GM04503 (cell line): ENCODE measurements around the gene CLK4.
"Not testable (repeated sequence)": the region's sequence is repeated elsewhere in the genome, so short reads cannot be mapped to it uniquely, and the experiment has no call there.

Experiments
- DNase-seq: peaks from one replicate; pipeline ENCODE4 v3.0.0-alpha.2; 2012; ENCODE audit warnings: low read depth

CLK4 gene

GRCh38 chr5:178587763-178588611 lies 38.9 kb downstream of the CLK4 start:
- no peak for DNase-seq

DNA sequence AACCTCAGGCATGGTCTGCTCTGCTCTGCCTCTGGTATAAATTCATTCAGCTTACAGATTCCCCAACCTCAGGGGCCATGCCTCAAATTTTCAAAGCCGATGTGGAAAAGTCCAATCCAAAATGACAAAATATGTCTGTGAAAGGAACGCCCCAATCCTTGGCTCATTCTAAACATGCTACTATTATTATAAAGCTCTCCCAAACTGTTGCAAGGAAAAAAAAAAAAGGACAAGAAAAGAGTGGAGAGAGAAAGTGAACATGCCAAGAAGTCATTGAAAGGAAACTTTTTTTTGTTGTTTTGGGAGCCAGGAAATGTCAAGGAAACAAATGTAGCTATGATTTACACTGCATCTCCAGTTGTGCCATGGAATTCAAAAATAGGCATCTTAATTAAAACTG lies 40.5 kb downstream of the CLK4 start:
- no peak for DNase-seq

- not testable (repeated sequence) for DNase-seq
Measured at GRCh38 chr5:178585421-178585820, 41.4 kb downstream of the CLK4 start.

GRCh38 chr5:178583279-178583678 lies 43.6 kb downstream of the CLK4 start:
- no peak for DNase-seq

- no peak for DNase-seq
Measured at GRCh38 chr5:178582291-178582690, 44.6 kb downstream of the CLK4 start.

- DNase-seq: no peak
Measured at GRCh38 chr5:178581621-178582020, 45.2 kb downstream of the CLK4 start.

DNA sequence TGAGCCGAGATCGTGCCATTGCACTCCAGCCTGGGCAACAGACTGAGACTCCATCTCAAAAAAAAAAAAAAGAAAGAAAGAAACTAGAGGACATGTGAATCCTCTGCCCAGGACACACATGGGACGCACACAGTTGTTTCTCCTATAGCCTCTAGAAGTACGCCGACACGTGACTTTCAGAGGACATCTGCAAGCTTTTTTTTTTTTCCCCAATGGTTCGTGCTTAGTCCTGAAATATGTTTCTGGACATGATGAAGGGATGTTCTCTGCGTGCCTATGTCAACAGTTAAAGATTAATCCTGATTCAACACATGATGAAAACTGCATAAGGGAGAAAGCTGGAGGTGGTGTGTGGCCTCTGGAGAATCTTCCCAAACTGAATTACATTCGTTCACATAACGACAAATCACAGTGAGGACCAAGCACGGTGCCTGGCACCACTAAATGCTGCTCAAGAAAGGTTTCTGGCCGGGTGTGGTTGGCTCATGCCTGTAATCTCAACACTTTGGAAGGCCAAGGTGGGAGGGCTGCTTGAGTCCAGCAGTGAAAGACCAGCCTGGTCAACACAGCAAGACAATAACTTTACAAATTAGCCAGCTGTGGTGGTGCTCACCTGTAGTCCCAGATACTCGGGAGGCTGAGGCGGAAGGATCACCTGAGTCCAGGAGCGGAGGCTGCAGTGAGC lies 46.4 kb downstream of the CLK4 start:
- DNase-seq: no peak

- DNase-seq: no peak
Measured at GRCh38 chr5:178577944-178578343, 48.9 kb downstream of the CLK4 start.

DNA sequence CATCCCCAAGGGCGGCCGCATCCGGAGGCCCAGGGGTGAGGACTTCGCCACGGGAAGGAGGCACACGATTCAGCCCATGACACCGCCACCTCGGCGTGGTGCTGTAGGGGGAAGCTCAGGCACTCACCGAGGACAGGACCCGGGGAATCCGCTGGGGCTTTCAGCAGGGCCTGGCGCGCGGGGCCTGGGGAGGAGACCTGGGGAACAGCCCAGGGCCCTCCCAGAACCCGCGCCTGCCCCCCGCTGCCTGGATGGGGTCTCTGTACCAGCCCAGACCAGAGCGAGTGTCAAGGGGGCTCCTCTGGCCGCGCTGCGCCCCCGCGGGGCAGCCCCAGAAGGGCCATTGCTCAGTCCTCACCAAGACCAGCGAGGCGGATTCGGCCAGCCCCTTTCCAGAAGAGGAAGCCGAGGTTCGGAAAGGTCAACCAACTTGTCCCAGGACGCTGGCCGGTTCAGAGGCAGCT lies 49.4 kb downstream of the CLK4 start:
- DNase-seq: no peak

- DNase-seq: no peak
Measured at GRCh38 chr5:178576591-178577351, 50.1 kb downstream of the CLK4 start.

DNA sequence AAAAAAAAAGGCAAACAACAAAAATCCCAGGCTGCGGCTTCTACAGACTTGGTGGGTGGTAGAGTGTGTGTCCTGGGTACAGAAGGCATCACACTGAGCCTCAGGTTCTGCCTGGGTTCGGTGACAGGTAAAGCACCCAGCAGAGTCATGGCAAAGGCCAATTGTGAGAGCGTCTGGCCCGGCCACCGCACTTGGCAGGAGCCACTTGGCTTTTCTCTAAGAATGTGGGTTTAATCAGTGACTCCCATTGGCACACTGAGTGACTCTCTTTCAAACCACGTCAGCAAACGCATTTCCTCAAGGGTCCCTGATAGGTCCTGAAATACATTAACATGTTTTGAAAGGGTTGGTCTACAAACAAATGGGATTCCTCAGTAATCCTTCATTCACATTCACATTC lies 53.6 kb downstream of the CLK4 start:
- DNase-seq: no peak

DNA sequence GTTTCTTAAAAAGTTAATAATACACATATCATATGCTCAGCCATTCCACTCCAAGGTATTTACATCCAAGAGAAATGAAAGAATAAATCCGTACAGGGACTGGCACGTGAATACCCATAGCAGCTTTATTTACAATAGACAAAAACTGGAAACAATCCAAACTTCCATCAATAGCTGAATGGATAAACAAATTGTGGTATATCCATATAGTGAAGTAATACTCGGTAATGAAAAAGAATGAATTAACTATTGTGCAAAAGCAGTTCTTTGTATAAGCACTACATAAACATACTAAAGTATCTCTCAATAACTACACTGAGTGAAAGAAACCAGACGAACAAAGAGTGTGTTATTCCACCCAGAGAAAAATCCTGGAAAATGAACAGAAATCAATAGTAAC lies 54.2 kb downstream of the CLK4 start:
- DNase-seq: no peak

DNA sequence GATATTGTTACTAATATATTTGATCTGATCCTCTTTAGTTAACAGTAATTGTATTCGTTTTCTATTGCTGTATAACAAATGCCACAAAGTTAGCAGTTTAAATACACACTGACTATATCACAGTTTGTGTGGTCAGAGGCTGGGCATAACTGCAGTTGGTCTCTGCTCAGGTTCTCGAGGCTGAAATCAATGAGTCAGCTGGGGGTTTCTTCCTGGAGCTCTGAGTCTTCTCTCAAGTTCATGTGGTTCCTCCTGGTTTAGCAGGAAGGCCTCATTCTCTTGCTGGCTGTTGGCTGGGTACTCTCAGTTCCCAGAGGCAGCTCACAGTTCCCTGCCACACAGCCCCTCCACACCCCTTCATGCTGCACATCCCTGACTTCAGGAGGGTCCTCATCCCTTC lies 57.4 kb downstream of the CLK4 start:
- no peak for DNase-seq

DNA sequence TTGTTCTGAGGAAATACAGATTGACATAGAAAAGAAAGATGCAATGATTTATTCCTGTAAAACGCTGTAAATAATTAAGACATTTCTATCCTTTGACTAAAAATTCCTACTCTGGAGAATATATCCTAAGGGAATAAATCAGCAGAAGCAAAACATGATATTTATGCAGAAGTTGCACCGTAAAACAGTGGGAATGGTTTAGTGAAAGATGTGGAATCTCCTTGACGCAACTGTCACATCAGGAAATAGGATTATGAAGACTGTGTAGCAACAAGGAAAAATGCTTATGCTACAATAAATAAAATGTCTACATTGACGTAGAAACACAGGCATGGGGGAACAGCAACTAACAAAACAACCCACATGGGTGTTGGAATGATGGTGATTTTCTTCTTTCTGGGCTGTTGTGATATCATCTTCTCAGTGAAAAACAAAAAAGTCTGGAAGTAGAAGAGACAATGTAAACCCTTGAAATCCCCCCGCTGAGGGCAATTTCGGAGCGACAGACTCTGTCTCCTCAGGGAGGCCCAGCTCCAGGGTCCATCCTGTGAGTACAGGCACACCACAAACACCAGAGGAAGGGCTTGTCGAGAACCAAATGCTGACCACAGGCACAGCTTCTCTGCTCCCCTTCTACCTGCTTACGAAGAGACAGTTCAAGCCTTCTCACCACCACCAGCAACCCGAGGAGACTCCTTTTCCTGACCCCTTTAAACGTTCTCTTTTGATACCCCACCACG lies 61.9 kb downstream of the CLK4 start:
- no peak for DNase-seq

DNA sequence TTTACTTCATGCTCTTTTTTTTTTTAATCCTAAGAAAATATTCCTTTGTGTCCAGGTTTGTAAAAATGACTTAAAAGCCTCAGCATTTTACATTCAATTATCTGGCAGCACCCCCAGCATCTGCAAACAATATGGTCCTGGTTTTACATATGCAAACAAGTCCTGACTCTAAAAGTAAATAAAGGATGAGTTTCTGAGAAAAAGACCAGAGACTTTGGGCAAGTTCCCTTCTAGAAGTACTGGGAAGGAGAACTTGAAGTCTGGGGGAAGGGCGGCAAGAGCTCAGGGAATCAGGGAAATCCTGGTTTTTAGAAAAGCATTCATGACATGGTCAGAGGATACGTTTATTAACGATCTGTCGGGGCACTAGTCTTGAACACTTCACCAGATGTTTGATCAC lies 62.5 kb downstream of the CLK4 start:
- no peak for DNase-seq

DNA sequence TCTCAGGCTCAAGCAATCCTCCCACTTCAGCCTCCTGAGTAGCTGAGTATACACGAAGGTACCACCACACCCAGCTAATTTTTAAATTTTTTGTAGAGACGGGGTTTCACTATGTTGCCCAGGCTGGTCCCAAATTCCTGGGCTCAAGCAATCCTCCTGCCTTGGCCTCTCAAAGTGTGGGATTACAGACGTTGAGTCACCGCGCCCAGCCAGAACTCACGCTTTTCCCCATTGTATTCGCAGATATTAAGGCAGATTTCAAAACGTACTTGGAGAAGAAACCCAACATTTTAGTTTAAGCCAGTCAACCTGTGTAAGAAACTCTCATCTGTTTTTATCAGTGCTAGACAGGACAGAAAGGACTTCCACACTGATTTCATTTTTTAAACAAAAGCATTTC lies 63.2 kb downstream of the CLK4 start:
- DNase-seq: no peak

GRCh38 chr5:178561746-178562264 lies 65.0 kb downstream of the CLK4 start:
- no peak for DNase-seq

DNA sequence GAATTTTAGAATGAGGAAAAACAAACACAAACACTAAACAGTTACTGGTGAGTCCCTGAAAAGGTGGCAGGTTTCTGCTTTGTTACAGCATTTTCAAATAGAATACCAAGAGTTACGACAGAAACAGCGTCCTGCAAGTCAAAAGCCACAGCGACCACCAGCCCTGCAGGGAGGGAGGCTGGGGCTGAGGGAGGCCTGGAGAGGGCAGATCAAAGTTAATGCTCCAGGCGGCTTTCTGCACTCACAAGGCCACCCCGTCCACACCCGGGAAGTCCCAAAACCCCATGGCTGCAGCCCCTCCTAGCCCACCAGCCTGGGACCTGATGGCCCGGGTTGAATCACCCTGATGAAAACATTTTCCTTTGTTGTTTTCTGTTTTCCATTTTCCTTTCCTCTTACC lies 65.9 kb downstream of the CLK4 start:
- DNase-seq: no peak

- DNase-seq: no peak
Measured at GRCh38 chr5:178557416-178557815, 69.4 kb downstream of the CLK4 start.

DNA sequence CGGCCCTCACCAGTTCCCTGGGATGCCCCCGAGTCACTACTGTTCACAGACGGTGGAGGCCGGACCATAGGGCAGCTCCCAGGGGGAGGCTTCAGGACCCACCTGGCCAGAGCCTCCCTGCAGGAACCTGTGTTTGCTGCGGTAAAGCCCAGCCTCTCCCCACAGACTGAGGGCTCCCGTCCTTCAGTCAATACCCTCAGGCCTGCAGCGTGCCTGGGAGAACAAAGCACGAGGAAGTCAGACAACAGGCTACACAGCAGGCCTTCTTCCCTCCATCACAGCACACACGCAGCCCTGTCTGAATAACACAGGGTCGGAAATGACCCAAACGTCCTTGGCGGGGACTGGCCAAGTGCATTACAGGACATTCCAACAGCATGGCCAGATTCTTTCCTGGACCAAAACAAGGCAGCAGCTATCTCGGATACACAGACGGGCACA lies 71.1 kb downstream of the CLK4 start:
- no peak for DNase-seq

DNA sequence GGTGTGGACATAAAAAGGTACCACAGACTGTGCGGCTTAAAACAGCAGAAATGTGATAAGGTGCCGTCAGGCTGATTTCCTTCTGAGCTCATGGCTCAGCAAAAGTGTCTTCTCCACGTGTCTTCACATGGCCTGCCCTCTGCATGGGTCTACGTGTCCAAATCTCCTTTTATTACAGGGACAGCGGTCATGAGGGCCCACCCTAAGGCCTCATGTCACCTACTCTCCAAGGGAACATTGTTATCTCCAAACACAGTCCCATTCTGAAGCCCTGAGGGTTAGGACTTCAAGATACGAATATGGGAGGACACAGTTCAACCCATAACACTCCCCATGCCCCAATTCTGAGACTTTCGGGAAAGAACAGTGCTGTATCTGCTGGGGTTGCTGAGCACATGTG lies 71.8 kb downstream of the CLK4 start:
- DNase-seq: no peak

GRCh38 chr5:178554311-178554710 lies 72.5 kb downstream of the CLK4 start:
- no peak for DNase-seq
